ENCODE measurements around the gene ANKS1B. TPM values are rescaled to one million over a fixed set of nuclear protein-coding genes. Genes with fewer than 3 reads are reported as not detected.

ANKS1B gene
- total and polyA plus RNA-seq, 7 donors = 0.46 to 7.4 (median 3.6) TPM

DNA sequence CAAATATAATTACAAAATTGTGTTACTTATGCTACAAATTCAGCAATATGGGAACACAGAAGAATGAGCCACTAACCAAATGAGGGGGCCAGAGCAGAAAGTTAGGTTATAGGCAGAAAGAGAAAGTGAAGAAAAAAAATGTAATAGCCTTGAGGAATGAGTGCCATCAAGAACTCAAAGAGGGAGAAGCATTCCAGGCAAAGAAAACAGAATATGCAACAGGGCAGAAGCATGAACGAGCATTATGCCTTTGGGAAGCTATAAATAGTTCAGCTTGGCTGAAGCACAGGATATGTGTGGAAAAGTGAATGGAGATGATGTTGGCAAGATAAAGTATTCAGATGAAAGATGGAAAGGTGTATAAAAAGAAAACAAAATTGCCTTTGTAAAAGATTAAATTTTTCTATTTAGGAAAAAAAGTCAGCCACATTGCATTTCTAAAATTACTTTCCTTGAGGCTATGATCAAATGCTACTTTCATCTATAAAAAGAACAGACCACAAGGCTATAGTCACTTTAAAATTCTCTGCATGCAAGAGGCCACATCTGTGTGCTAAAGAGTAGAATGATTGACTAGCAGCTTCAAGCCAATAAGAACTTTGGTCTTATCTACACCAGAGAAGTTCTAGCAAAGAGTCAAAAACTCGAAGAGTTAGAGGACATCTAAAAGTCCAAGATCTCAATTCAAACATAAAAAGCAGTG lies 530.7 kb downstream of the ANKS1B start:
- H3K27ac ChIP-seq = no peak overlapping the region
- 31 to 38% (median 37%) methylated on average over 2 of the region's 2 CpGs for WGBS, 3 donors

DNA sequence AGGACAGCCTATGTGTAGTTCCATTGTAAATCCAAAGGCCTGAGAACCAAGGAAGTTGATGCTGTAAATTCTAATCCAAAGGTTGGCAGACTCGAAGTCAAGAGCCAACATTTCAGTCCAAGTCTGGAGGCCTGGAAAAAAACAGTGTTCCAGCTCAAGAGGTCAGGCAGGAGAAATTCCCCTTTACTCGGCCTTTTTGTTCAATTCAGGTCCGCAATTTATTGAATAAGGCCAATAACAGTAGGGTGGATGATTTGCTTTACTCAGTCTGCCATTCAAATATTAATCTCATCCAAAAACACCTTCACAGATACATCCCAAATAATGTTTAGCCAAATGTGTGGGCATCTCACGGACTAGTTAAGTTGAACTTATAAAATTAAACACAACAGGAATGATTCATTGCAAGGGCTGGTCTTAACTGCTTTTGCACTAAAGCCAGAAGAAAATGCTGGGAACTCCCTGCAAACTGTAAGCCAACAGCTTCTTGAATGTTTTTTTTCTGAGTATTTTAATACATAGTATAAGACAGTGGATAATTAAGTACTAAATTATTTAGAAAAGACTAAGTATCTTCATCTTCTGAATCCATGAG lies 534.6 kb downstream of the ANKS1B start:
- intact Hi-C loops (cut with DNase I) = no loop called here
- Histone ChIP-seq H3K4me3 (no peak overlapping the region), H3K27ac (no peak overlapping the region), H3K27me3 (ENCODE audit: insufficient read depth in 3 of 3, low read length in 2 of 3) (no peaks in the 10 kb centered on the region), H3K36me3 (ENCODE audit: insufficient read depth in 1 of 2, low read depth in 1 of 2) (no peaks in the 10 kb centered on the region), H3K9me3 (peaks cover 8% of the 10 kb centered on the region), H3K4me1 (no peaks in the 10 kb centered on the region)
- WGBS, 3 donors = 59 to 78% (median 62%) methylated on average over 4 of the region's 4 CpGs
- TF ChIP-seq, protein P1, sequence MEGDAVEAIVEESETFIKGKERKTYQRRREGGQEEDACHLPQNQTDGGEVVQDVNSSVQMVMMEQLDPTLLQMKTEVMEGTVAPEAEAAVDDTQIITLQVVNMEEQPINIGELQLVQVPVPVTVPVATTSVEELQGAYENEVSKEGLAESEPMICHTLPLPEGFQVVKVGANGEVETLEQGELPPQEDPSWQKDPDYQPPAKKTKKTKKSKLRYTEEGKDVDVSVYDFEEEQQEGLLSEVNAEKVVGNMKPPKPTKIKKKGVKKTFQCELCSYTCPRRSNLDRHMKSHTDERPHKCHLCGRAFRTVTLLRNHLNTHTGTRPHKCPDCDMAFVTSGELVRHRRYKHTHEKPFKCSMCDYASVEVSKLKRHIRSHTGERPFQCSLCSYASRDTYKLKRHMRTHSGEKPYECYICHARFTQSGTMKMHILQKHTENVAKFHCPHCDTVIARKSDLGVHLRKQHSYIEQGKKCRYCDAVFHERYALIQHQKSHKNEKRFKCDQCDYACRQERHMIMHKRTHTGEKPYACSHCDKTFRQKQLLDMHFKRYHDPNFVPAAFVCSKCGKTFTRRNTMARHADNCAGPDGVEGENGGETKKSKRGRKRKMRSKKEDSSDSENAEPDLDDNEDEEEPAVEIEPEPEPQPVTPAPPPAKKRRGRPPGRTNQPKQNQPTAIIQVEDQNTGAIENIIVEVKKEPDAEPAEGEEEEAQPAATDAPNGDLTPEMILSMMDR (IDR thresholded peaks at IDR 0.05) = no peak
- ATAC-seq (no peak), DNase-seq (no peak)

More for the DNA sequence above, 530.7 kb downstream of the ANKS1B start:
- Histone ChIP-seq H3K36me3 (ENCODE audit: insufficient read depth in 1 of 2, low read depth in 1 of 2) (no peaks in the 10 kb centered on the region), H3K4me3 (no peak overlapping the region), H3K9me3 (peaks cover 1% of the 10 kb centered on the region), H3K4me1 (no peaks in the 10 kb centered on the region), H3K27me3 (ENCODE audit: insufficient read depth in 3 of 3, low read length in 2 of 3) (no peaks in the 10 kb centered on the region)
- intact Hi-C loops (cut with DNase I) = no loop called here
- DNase-seq = no peak
- TF ChIP-seq, protein P1 (IDR thresholded peaks at IDR 0.05) = no peak
- no peak for ATAC-seq

DNA sequence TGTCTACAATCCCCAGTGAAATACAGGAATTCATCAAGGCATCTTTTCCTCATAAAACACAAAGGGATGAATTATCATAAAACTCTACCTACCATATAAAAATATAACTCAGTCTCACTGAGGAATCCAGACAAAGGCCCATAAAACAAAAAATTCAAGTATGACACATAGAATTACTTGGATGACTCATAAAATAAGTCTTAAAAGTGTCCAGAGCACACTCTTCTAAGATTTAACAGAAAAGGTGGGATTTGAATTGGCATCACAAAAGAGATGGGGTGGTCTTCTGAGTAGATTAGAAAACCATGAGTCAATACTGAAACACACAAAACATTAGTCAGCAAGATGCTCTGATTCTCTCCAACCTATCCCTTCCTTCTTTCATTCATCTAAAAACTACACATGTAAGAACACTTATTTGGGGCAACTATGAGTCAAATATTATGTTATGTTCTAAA lies 539.8 kb downstream of the ANKS1B start:
- Histone ChIP-seq H3K4me3 (no peak overlapping the region), H3K4me1 (no peaks in the 10 kb centered on the region), H3K27ac (no peak overlapping the region), H3K36me3 (ENCODE audit: insufficient read depth in 1 of 2, low read depth in 1 of 2) (no peaks in the 10 kb centered on the region), H3K27me3 (ENCODE audit: insufficient read depth in 3 of 3, low read length in 2 of 3) (no peaks in the 10 kb centered on the region), H3K9me3 (peaks cover 8% of the 10 kb centered on the region)
- intact Hi-C loops (cut with DNase I) = no loop called here
- TF ChIP-seq, protein P1 (IDR thresholded peaks at IDR 0.05) = no peak
- ATAC-seq = no peak
- DNase-seq = no peak

DNA sequence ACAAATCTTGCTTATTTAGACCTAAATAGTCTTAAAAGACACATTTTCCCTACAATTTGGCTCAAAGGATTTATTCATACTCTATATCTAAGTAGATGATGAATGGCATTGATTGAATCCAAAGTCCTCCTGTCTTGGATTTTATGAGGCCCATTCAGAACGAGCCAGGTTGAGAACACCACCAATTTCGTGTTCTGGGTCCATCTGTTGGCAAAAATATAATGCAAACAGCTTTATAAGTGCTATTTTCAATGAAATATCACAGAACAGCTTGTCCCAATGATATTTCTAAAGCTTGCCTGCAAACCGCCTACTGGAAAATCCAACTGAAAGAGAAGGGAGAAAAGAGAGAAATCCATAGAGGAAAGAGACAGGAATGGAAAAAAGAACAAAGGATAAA lies 542.0 kb downstream of the ANKS1B start:
- no peak overlapping the region for H3K4me3 ChIP-seq
- ATAC-seq = no peak
- H3K36me3 ChIP-seq (ENCODE audit: insufficient read depth in 1 of 2, low read depth in 1 of 2) = no peaks in the 10 kb centered on the region
- WGBS, 3 donors = 60 to 65% (median 62%) methylated on average over 3 of the region's 3 CpGs
- H3K27me3 ChIP-seq (ENCODE audit: insufficient read depth in 3 of 3, low read length in 2 of 3) = no peaks in the 10 kb centered on the region
- no peaks in the 10 kb centered on the region for H3K4me1 ChIP-seq
- peaks cover 8% of the 10 kb centered on the region for H3K9me3 ChIP-seq
- no peak for DNase-seq
- TF ChIP-seq, protein P1 (IDR thresholded peaks at IDR 0.05) = no peak
- intact Hi-C loops (cut with DNase I) = no loop called here
- H3K27ac ChIP-seq = no peak overlapping the region
